ENCODE data around the gene INPP5A. TPM values are rescaled to one million over a fixed set of nuclear protein-coding genes. Genes with fewer than 3 reads are reported as not detected.

INPP5A gene
- total and polyA plus RNA-seq, 2 donors (not counting 1 experiment from before 2014, with no cell fraction given) = 9.3 to 87.8 TPM

- H2AFZ ChIP-seq (ENCODE audit: insufficient read depth, low read depth, low read length, poor library complexity, severe bottlenecking) = no peak overlapping the region
- peaks cover 0 to 15% (median 14%) of the 10 kb centered on the region in 3 donors for H3K9me3 ChIP-seq (ENCODE audit: control extremely low read depth in 1 of 3, control insufficient read depth in 2 of 3, insufficient read depth in 1 of 3, low read length in 2 of 3)
Observed at GRCh38 chr10:132601567-132601966, 64.0 kb downstream of the INPP5A start.

GRCh38 chr10:132602614-132603013, 65.0 kb downstream of the INPP5A start:
- 97% methylated on average over 4 of the region's 6 CpGs for WGBS (ENCODE audit: insufficient coverage)
- Histone ChIP-seq H3K4me2 (replicated peaks; ENCODE audit: low read depth, low read length, poor library complexity, severe bottlenecking) (no peak overlapping the region), H3K9me3 (ENCODE audit: control extremely low read depth in 1 of 3, control insufficient read depth in 2 of 3, insufficient read depth in 1 of 3, low read length in 2 of 3) (peaks cover 0 to 15% (median 14%) of the 10 kb centered on the region in 3 donors), H3K27me3 (replicated peaks in 1 of 4; ENCODE audit: control extremely low read depth in 1 of 4, control insufficient read depth in 3 of 4, insufficient read depth in 4 of 4, low read length in 3 of 4) (no peaks in the 10 kb centered on the region), H3K9ac (ENCODE audit: low read length) (no peak overlapping the region), H3K36me3 (replicated peaks in 1 of 2; ENCODE audit: control extremely low read depth in 1 of 2, control insufficient read depth in 1 of 2, extremely low read depth in 1 of 2, insufficient read depth in 2 of 2, low read length in 1 of 2) (peaks cover 0 to 12% of the 10 kb centered on the region in 2 experiments), H2AFZ (ENCODE audit: insufficient read depth, low read depth, low read length, poor library complexity, severe bottlenecking) (no peak overlapping the region), H3K79me2 (ENCODE audit: control insufficient read depth, insufficient read depth, low read length) (peaks cover 100% of the 10 kb centered on the region), H4K20me1 (ENCODE audit: control insufficient read depth, insufficient read depth, low read length, poor library complexity, severe bottlenecking) (peaks cover 62% of the 10 kb centered on the region), H3K4me1 (ENCODE audit: control insufficient read depth in 2 of 2, insufficient read depth in 2 of 2, low read length in 2 of 2) (no peaks in the 10 kb centered on the region), H3K27ac (ENCODE audit: low read length in 2 of 2) (no peak overlapping the region), H3K4me3 (ENCODE audit: control extremely low read depth in 1 of 5, extremely low read depth in 1 of 5, insufficient read depth in 1 of 5, low read depth in 2 of 5, low read length in 4 of 5) (no peak overlapping the region)
- intact Hi-C loops (cut with micrococcal nuclease) = no loop called here
- ChIA-PET CTCF (interaction anchor here (1.1 kb wide), 1 partner anchor 22 kb away, joined by 3 read pairs; no protein-coding TSS in a partner anchor), POLR2A (no interaction called here)
- ATAC-seq (ENCODE audit: low read depth) (no peak), DNase-seq (no peak)
- peaks cover 33% of the 10 kb centered on the region for H3K4me1 Mint-ChIP-seq
- TF ChIP-seq CTCF (IDR thresholded peaks at IDR 0.05) (no peak), EZH2 (IDR thresholded peaks at IDR 0.05; ENCODE audit: borderline replicate concordance, insufficient read depth, low read depth, low read length, poor library complexity, severe bottlenecking) (no peak)
- no peak overlapping the region for H3K4me3 Mint-ChIP-seq
- H3K27me3 Mint-ChIP-seq = no peaks in the 10 kb centered on the region
- H3K27ac Mint-ChIP-seq = no peak overlapping the region
- peaks cover 5% of the 10 kb centered on the region for H3K9me3 Mint-ChIP-seq (ENCODE audit: insufficient read depth)

More at GRCh38 chr10:132601567-132601966, 64.0 kb downstream of the INPP5A start:
- H3K9me3 Mint-ChIP-seq (ENCODE audit: insufficient read depth) = peaks cover 5% of the 10 kb centered on the region
- intact Hi-C loops (cut with micrococcal nuclease) = no loop called here
- no CpG with 5 or more reads among the region's 1 CpG for WGBS (ENCODE audit: insufficient coverage)
- no peak overlapping the region for H3K27ac Mint-ChIP-seq
- peaks cover 58% of the 10 kb centered on the region for H4K20me1 ChIP-seq (ENCODE audit: control insufficient read depth, insufficient read depth, low read length, poor library complexity, severe bottlenecking)
- no peaks in the 10 kb centered on the region for H3K27me3 ChIP-seq (replicated peaks in 1 of 4; ENCODE audit: control extremely low read depth in 1 of 4, control insufficient read depth in 3 of 4, insufficient read depth in 4 of 4, low read length in 3 of 4)
- no peak overlapping the region for H3K9ac ChIP-seq (ENCODE audit: low read length)
- ChIA-PET POLR2A (no interaction called here), CTCF (no interaction called here)
- peaks cover 100% of the 10 kb centered on the region for H3K79me2 ChIP-seq (ENCODE audit: control insufficient read depth, insufficient read depth, low read length)
- H3K4me3 Mint-ChIP-seq = no peak overlapping the region
- H3K27me3 Mint-ChIP-seq = no peaks in the 10 kb centered on the region
- ATAC-seq (ENCODE audit: low read depth) = no peak
- H3K4me3 ChIP-seq (ENCODE audit: control extremely low read depth in 1 of 5, extremely low read depth in 1 of 5, insufficient read depth in 1 of 5, low read depth in 2 of 5, low read length in 4 of 5) = no peak overlapping the region
- H3K27ac ChIP-seq (ENCODE audit: low read length in 2 of 2) = no peak overlapping the region
- TF ChIP-seq CTCF (IDR thresholded peaks at IDR 0.05) (no peak), EZH2 (IDR thresholded peaks at IDR 0.05; ENCODE audit: borderline replicate concordance, insufficient read depth, low read depth, low read length, poor library complexity, severe bottlenecking) (no peak)
- no peak for DNase-seq
- H3K36me3 ChIP-seq (replicated peaks in 1 of 2; ENCODE audit: control extremely low read depth in 1 of 2, control insufficient read depth in 1 of 2, extremely low read depth in 1 of 2, insufficient read depth in 2 of 2, low read length in 1 of 2) = peaks cover 0 to 9% of the 10 kb centered on the region in 2 experiments
- H3K4me1 Mint-ChIP-seq = peaks cover 41% of the 10 kb centered on the region
- H3K4me2 ChIP-seq (replicated peaks; ENCODE audit: low read depth, low read length, poor library complexity, severe bottlenecking) = no peak overlapping the region
- H3K4me1 ChIP-seq (ENCODE audit: control insufficient read depth in 2 of 2, insufficient read depth in 2 of 2, low read length in 2 of 2) = peaks cover 0 to 3% of the 10 kb centered on the region in 2 donors
